GM19438 (cell line): Measurements from ENCODE around the gene TTC38.
"Not testable (repeated sequence)": the region's sequence is repeated elsewhere in the genome, so short reads cannot be mapped to it uniquely, and the experiment has no call there.

Experiments
- ATAC-seq: cut with Tn5 transposase; IDR thresholded peaks from one replicate; pipeline ENCODE4 v1.9.1; 2021; ENCODE audit warnings: low read depth; ENCODE audit not compliant: unreplicated experiment

Gene TTC38

DNA sequence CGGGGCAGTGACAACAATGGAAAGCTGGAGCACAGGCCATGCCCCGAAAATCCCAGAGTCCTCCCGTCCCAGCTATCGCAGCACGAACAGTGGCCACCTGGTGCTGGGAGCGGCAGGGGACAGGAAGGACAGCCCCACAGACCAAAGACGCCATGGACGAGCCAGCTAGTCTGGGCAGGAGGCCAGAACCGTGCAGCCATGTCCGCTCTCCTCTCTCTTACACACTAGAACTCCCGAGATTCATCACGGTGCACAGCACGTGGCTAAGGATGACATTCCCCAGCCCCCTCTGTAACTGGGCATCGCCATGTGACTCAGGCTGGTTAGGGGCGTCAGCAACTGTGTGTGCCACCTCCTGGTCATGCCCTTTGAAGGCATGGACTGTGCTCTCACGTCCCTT lies 22.3 kb upstream of the TTC38 start:
- no peak for ATAC-seq

DNA sequence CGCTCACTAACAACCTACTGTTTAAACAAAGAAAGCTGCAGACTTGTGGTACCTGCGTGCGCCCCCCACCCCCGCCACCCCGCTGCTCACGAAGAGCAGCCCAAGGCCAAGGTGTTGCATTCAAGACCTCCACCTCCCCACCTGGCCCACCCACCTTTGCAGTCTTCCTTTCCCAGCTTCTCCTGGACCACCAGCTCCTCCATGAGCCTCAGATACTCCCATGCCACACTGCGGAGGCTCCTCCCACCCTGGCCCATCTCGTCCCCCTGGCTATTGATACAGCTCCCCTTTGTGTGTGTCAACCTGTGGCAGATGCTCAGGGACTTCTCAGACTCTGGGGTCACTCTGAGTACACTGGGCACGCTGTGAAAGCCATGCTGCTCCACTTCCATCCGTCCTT lies 21.6 kb upstream of the TTC38 start:
- ATAC-seq = no peak

DNA sequence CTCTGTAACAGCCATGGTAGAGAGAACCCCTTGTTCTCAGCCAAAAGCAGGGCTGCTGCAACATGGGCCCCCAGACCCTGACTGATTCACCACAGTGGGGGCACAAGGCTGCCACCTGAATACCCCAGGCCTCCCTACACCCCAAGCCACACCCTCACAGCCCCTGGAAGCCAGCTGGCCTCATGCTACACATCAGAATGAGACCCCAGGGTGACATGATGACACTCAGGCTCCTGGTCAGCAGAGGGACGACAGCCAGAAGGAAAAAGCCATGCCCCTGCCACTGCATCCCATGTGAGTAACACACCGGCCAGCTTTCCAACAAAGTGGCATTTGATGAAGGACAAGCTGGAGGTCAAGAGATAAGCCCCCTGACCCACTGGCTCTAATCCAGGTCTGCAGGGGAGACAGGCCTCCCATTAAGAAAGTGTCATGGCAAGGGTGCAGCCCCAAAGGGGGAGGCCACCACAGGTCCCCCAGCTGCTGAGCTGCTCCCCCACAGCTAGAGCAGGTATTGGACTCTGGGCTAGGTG lies 20.3 kb upstream of the TTC38 start:
- no peak for ATAC-seq

GRCh38 chr22:46250035-46250782 lies 17.6 kb upstream of the TTC38 start, which contains the start of gene CDPF1:
TSS of gene CDPF1 (minus strand) at chr22:46250293. CDS start at chr22:46248284, 2,009 bp downstream.
- peak; percentile 69 for ATAC-seq

- ATAC-seq = no peak
Observed at GRCh38 chr22:46250783-46251125, 17.1 kb upstream of the TTC38 start.

DNA sequence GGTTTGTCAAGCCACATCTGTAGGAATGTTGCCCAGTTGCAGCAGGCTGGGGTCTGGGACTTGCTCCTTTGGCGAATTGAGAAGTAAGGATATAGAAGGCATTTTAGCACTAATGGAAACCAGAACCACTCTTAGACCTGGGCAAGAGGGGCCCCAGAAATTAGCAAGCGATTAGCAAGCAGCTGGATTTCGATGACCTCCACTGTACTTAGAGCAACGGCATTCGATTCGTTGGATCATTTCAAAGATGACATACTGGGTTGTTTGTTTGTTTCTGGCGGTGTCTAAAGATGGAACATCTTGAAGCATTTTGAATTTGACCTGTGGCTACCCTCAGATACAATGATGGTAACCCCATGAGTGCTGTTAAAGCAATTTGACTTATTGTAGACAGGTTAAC lies 16.5 kb upstream of the TTC38 start:
- no peak for ATAC-seq

- no peak for ATAC-seq
Observed at GRCh38 chr22:46251816-46252380, 15.9 kb upstream of the TTC38 start.

DNA sequence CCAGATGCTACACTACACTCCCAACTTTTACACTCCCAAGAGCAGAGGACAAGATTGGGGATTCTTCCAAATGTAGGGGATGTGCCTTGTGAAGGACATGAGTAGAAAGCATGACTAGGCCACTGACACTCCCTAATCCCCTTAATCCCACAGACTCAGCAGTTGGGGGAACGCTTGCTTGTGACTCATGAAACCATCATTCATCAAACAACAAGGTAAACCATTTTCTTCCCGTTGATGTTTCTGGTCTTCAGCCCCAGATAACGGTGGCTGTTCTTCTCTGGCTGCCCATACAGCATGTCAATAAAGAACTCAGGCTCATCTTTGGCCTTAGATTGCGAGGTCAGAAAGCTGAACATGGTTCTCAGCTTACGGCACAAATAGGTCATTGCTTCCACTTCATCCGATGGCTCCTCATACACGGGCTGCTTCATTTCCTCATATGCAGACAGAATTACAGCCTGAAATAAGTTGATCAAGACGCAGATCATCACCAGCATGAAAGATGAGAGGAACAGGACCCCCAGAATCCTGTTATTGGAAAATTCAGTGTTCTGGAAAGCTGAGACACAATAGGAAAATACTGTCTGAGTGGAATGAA lies 11.3 kb upstream of the TTC38 start:
- ATAC-seq = no peak

DNA sequence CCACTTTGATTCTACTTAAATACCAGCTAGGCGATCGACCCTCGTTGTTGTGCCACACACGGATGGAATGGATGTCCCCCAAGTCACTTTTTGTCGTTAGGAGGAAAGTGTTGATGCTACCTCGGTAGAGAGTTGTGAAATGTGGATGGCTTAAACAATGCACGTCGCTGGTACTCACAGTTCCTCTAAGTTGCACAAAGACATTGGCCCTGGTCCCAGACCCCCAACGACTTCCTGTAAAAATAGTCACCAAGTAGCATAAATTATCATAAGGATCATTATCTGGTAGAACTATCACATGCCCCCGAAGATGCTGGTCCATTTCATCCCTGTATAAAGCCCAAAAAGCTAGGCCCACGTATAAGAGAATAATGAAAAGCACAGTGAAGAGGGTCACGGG lies 8.4 kb upstream of the TTC38 start:
- ATAC-seq = no peak

GRCh38 chr22:46260038-46260437 lies 7.8 kb upstream of the TTC38 start:
- ATAC-seq = no peak

DNA sequence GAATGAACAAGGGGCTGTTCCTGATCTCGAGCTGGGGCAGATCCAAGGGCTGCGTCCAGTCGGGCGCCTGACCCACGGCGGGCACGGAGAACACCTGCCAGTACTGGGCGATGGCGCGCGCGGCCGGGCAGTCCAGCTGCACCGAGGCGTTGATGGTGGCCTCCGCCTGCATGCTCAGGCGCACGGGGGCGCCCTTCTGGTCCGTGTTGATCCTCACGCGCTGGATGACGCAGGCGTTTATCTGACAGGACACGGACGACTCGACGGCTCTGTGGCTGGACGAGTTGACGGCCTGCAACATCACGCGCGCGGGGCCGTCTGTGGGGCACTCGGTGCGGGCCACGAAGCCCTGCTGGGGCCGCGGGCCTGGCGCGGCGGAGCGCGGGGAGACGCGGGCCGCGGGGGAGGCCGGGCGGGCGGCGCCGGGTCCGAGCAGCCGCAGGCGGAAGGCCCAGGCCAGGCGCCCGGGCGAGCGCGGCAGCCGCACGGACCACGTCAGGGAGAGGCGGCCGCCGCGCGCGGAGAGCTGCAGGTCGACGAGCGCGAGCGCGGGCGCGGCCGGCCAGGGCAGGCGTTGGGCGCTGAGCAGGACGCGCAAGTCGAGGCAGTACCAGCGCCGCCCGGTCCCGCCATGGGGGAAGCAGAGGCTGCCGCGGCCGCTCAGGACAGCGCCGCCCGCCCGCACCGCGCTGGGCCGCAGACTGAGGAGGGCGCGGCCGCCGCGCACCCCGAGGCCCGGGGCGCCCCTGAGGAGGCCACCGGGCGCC lies 5.2 kb upstream of the TTC38 start:
- no peak for ATAC-seq

DNA sequence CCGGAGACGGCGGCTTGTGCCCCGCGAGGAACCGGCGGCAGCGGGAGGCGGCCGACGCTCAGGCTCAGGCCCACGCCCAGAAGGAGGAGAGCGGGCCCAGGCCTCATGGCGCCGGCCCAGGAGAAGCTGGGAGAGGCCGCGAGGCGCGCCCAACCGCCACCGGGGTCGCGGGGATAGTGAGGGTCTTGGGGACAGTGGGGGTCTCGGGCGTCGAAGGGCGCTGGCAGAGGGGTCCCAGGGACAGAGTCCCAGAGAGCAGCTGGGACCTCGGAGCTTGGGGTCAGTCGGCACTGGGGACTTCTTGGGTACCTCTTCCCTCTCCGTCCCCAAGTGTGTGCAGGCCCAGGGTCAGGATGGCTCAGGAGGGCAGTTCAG lies 4.6 kb upstream of the TTC38 start, which contains the start of gene PKDREJ:
Gene PKDREJ, minus strand, starts transcription at position 128 of the 375 bp plus-strand sequence. Its CDS starts 21 bp downstream, at position 107.
- no peak for ATAC-seq

- ATAC-seq = not testable (repeated sequence)
Observed at GRCh38 chr22:46264520-46264919, 3.3 kb upstream of the TTC38 start.

- ATAC-seq = not testable (repeated sequence)
Observed at GRCh38 chr22:46265627-46266026, 2.2 kb upstream of the TTC38 start.

GRCh38 chr22:46269564-46269963 lies 1.8 kb downstream of the TTC38 start:
- no peak for ATAC-seq

GRCh38 chr22:46272196-46272595 lies 4.4 kb downstream of the TTC38 start:
- ATAC-seq = no peak

DNA sequence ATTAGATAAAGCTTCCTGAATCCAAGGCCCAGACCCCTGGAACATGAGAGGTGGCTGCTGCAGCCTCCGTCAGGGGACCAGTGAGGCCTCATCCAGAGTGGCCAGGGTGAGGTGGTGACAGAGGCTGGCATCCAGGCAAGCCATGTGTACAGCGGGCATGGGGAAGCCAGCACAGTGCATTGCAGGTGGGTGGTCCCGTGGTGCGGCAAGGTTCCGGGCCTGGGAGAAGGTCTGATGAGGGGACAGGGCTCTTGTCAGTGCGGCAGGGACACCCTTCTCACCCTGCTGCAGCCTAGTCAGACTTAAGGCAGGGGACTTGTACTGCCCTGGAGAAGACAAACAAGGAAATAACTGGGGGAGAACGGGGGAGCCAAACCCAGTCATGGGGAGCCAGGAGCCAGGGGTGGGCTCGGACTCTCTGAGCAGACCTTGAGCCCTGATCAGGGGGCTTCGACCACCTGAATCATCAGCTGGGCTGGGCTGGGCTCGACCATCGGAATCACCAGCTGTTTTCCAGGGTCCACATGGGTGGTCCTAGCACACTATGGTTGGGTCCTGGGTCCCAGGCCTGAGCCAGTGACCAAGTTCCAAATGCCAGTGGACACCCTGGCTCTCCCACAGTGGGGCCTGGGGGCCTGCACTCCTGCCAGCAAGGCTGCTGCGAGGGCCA lies 5.1 kb downstream of the TTC38 start:
- no peak for ATAC-seq

DNA sequence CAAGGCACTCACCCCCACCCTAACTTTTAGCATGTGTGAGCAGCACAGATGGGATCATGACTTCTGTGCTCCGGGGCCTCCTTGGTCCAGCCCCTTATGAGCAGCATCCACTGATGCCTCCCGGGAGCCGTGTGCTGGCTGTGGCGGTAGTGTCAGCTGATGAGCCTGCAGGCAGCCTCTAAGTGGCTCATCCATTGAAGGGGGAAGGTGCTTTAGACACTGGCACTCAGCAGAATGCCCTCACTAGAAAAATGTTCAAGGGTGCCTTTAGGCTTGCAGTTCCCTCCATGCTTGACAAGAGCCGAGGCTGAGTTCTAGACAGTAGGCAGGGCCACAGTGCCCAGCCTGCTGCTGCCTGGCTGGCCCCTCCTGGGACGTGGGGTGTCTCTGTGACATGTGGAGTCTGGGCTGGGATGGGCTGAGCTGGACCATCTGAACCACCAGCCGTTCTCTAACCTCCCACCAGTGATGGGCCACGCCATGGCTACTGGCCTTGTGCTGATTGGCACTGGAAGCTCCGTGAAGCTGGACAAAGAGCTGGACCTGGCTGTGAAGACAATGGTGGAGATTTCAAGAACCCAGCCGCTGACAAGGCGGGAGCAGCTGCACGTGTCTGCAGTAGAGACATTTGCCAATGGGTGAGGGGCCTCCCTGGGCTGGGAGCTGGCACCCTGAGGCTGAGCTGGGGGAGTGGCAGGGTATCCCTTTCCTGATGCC lies 5.8 kb downstream of the TTC38 start:
- ATAC-seq = no peak

- ATAC-seq = no peak
Observed at GRCh38 chr22:46274381-46274780, 6.6 kb downstream of the TTC38 start.
